ENCODE results near the gene KASH5. TPM values are rescaled to one million over a fixed set of nuclear protein-coding genes. Genes with fewer than 3 reads are reported as not detected.

Gene KASH5
- total RNA-seq, 5 donors from 2014 or later (not counting 1 experiment from before 2014, with no cell fraction given), result 0.25 to 0.26 TPM; not detected in 3

DNA sequence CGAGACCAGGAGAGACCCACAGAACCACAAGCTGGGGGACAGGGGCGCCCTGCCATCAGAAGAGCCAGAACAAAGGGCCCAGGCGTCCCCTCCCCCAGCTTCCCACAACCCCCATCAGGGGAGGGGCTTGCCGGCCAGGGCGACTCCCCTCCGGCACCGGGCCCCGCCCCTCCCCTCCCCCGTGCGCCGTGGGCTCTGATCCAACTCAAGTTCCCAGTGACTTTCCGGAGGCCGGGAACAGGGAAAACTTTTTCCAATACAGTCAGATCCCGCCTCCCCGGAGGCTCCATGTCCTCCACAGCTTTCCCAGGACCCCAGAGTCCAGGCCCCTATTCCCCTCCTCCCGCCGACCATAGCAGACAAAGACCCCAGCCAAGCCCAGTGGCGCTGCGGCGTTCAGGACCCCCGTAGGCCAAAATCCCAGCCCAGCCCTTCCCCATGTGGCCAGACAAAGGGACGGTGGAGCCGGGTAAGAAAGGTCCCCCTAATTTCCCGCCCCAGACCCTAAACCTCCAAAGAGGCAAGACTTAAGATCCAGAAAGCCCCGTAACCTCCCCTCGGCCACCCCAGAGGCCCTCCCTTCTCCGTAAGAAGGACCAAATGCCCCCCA is 26.5 kb upstream of the KASH5 start:
- Histone ChIP-seq H3K36me3 (ENCODE audit: control insufficient read depth in 2 of 2, extremely low read depth in 1 of 2, insufficient read depth in 1 of 2, low read length in 1 of 2) (no peaks in the 10 kb centered on the region), H3K4me3 (ENCODE audit: control insufficient read depth in 1 of 2, extremely low read depth in 1 of 2, low read length in 1 of 2) (peak overlapping the region in 1 of 2 donors; percentile 27), H3K27me3 (replicated peaks in 1 of 2; ENCODE audit: control insufficient read depth in 2 of 2, extremely low read depth in 1 of 2, insufficient read depth in 2 of 2, low read length in 1 of 2) (peaks cover 3 to 73% of the 10 kb centered on the region in 2 experiments), H3K4me1 (ENCODE audit: control insufficient read depth in 1 of 2, extremely low read depth in 1 of 2, insufficient read depth in 2 of 2, low read length in 2 of 2) (peaks cover 7 to 35% of the 10 kb centered on the region in 2 experiments), H3K9me3 (no peaks in the 10 kb centered on the region), H3K27ac (ENCODE audit: low read length) (no peak overlapping the region)
- ChIA-PET CTCF (no interaction called here), POLR2A (no interaction called here)
- Mint-ChIP-seq H3K9me3 (no peaks in the 10 kb centered on the region), H3K27ac (no peak overlapping the region), H3K27me3 (peaks cover 5 to 31% of the 10 kb centered on the region in 2 donors), H3K4me3 (no peak overlapping the region), H3K36me3 (no peaks in the 10 kb centered on the region), H3K4me1 (peaks cover 7 to 29% (median 13%) of the 10 kb centered on the region in 3 donors)
- 11% methylated on average over 23 of the region's 27 CpGs for WGBS (ENCODE audit: insufficient coverage)
- ATAC-seq (replicated peaks in 1 of 4), result no peak
- DNase-seq, result no peak

DNA sequence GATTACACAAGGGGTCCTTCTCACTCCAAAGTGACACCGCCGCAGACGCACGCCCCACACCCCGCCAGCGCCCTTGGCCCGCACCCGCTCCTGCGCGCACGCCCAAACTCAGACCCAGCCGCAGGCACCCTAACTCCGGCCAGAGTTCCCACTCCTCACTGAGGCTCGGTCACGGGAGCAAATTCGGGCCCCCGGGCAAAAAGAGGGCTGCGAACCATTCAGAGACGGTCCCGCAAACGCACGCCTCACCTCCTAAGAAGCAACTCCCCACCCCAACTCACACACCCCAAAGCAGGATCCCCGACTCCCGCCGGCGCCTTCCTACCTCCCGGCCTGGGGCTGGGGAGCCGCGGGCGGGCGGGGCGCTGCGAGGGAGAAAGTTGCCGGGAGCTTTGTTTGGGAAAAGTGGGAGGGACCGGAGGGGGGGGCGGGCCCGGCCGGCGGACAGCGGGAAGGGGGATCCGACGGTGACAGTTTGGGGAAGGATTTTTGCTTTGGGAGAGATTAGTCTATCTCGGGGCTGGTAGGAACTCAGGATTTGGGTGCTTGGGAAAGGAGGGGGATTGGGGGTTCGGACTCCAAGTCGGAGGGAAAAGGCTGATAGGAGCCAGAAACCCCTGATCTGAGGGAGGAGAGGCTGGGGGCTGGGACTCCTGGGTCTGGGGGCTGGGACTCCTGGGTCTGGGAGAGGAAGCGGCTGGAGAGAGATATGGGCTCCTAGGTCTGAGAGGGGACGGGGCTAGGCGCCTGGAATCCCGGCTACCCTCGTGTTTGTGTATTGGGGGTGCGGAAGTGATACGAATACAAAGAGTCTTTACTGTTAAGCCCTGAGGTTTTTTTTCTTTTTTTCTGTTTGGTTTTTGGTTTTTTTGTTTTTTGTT is 25.8 kb upstream of the KASH5 start, which contains the start of gene TEAD2:
TSS of gene TEAD2 (minus strand) at position 369 of the 881 bp plus-strand sequence. CDS start 2,341 bp downstream, outside the sequence.
- Histone ChIP-seq H3K4me1 (ENCODE audit: control insufficient read depth in 1 of 2, extremely low read depth in 1 of 2, insufficient read depth in 2 of 2, low read length in 2 of 2) (peaks cover 7 to 35% of the 10 kb centered on the region in 2 experiments), H3K36me3 (ENCODE audit: control insufficient read depth in 2 of 2, extremely low read depth in 1 of 2, insufficient read depth in 1 of 2, low read length in 1 of 2) (no peaks in the 10 kb centered on the region), H3K9me3 (no peaks in the 10 kb centered on the region), H3K27ac (ENCODE audit: low read length) (no peak within 1 kb of the TSS), H3K27me3 (replicated peaks in 1 of 2; ENCODE audit: control insufficient read depth in 2 of 2, extremely low read depth in 1 of 2, insufficient read depth in 2 of 2, low read length in 1 of 2) (peaks cover 3 to 72% of the 10 kb centered on the region in 2 experiments), H3K4me3 (ENCODE audit: control insufficient read depth in 1 of 2, extremely low read depth in 1 of 2, low read length in 1 of 2) (peak within 1 kb of the TSS; percentile 5 to 27)
- H3K36me3 Mint-ChIP-seq, result no peaks in the 10 kb centered on the region
- peak in 3 of 35 experiments; percentile 25 to 34 (median 29) for DNase-seq
- H3K27ac Mint-ChIP-seq, result no peak within 1 kb of the TSS
- peaks cover 7 to 22% (median 13%) of the 10 kb centered on the region in 3 donors for H3K4me1 Mint-ChIP-seq
- ChIA-PET CTCF (no interaction called here), POLR2A (no interaction called here)
- ATAC-seq (replicated peaks in 1 of 4), result peak; percentile 9 to 33 (median 28)
- peaks cover 5 to 29% of the 10 kb centered on the region in 2 donors for H3K27me3 Mint-ChIP-seq
- 3% methylated on average over 27 of the region's 52 CpGs for WGBS (ENCODE audit: insufficient coverage)
- no peak within 1 kb of the TSS for H3K4me3 Mint-ChIP-seq
- H3K9me3 Mint-ChIP-seq, result no peaks in the 10 kb centered on the region

DNA sequence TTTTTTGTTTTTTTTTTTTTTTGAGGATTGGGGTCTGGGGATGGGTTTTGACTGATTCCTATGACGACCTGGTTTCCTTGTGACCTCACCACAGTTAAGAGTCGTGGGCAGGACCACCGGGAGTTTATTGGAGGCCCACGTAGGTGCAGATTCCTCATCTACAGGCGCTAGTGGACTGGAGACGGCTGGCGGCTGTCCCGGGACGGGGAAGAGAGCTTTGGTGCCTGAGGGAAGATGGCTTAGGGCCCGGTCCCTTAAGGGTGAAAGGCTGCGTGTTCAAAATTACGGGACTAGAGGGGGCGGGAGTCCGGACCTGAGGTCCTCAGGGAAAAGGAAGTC is 25.2 kb upstream of the KASH5 start:
- Mint-ChIP-seq H3K4me1 (peaks cover 7 to 21% (median 13%) of the 10 kb centered on the region in 3 donors), H3K9me3 (no peaks in the 10 kb centered on the region), H3K4me3 (no peak overlapping the region), H3K27me3 (peaks cover 5 to 29% of the 10 kb centered on the region in 2 donors), H3K36me3 (no peaks in the 10 kb centered on the region), H3K27ac (no peak overlapping the region)
- ChIA-PET POLR2A (no interaction called here), CTCF (no interaction called here)
- ATAC-seq (replicated peaks in 1 of 4), result peak in 1 of 4 experiments; percentile 37
- no peaks in the 10 kb centered on the region for H3K36me3 ChIP-seq (ENCODE audit: control insufficient read depth in 2 of 2, extremely low read depth in 1 of 2, insufficient read depth in 1 of 2, low read length in 1 of 2)
- peaks cover 7 to 35% of the 10 kb centered on the region in 2 experiments for H3K4me1 ChIP-seq (ENCODE audit: control insufficient read depth in 1 of 2, extremely low read depth in 1 of 2, insufficient read depth in 2 of 2, low read length in 2 of 2)
- DNase-seq, result peak in 3 of 35 experiments; percentile 27 to 35 (median 34)
- no peak overlapping the region for H3K27ac ChIP-seq (ENCODE audit: low read length)
- H3K9me3 ChIP-seq, result no peaks in the 10 kb centered on the region
- peaks cover 3 to 75% of the 10 kb centered on the region in 2 experiments for H3K27me3 ChIP-seq (replicated peaks in 1 of 2; ENCODE audit: control insufficient read depth in 2 of 2, extremely low read depth in 1 of 2, insufficient read depth in 2 of 2, low read length in 1 of 2)
- peak overlapping the region; percentile 3 to 15 for H3K4me3 ChIP-seq (ENCODE audit: control insufficient read depth in 1 of 2, extremely low read depth in 1 of 2, low read length in 1 of 2)
- WGBS (ENCODE audit: insufficient coverage), result 5% methylated on average over 13 of the region's 14 CpGs

DNA sequence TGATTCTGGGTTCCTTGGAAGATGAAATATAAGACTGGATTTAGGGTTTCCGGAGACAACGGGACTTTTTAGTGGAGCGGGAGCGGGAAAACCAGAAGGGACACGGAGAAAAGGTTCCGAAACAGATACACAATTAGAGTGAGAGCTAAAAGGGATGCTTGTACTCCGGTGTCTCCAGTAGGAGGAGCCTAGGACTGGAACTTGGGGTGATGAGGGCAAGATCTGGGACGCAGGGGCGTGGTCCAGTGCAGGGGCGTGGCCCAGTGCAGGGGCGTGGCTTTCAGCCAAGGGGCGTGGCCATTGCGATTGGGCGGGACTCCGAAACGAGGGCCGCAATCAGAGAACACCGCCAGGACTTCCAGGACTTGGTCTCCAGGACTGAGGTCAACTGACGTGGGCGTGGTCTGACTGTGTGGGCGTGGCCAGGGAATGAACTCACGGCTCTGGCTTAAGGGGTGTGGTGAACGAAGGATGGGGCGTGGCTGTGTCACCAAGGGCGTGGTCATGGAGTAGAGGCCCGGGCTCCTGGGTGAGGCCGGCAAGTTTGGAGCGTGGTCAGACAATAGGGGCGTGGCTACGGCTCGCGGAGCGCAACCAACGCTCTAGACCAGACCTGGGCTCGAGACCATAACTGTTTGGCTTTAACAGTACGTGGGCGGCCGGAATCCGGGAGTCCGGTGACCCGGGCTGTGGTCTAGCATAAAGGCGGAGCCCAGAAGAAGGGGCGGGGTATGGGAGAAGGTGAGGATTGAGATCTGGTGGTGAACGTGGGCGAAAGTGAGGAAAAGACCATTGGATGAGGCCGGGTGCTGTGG is 24.6 kb upstream of the KASH5 start, which contains the start of gene DKKL1:
TSS of gene DKKL1 (plus strand) at position 610 of the 815 bp plus-strand sequence. CDS start at position 732, 122 bp downstream.
- Histone ChIP-seq H3K9me3 (no peaks in the 10 kb centered on the region), H3K4me3 (ENCODE audit: control insufficient read depth in 1 of 2, extremely low read depth in 1 of 2, low read length in 1 of 2) (peak within 1 kb of the TSS; percentile 3 to 15), H3K27me3 (replicated peaks in 1 of 2; ENCODE audit: control insufficient read depth in 2 of 2, extremely low read depth in 1 of 2, insufficient read depth in 2 of 2, low read length in 1 of 2) (peaks cover 3 to 79% of the 10 kb centered on the region in 2 experiments), H3K36me3 (ENCODE audit: control insufficient read depth in 2 of 2, extremely low read depth in 1 of 2, insufficient read depth in 1 of 2, low read length in 1 of 2) (no peaks in the 10 kb centered on the region), H3K4me1 (ENCODE audit: control insufficient read depth in 1 of 2, extremely low read depth in 1 of 2, insufficient read depth in 2 of 2, low read length in 2 of 2) (peaks cover 7 to 35% of the 10 kb centered on the region in 2 experiments), H3K27ac (ENCODE audit: low read length) (no peak within 1 kb of the TSS)
- CTCF ChIA-PET, result interaction anchor here in 1 of 2 donors (0.7 kb wide), 1 partner anchor 28 kb away, joined by 6 read pairs; no protein-coding TSS in a partner anchor
- Mint-ChIP-seq H3K4me1 (peaks cover 7 to 21% (median 13%) of the 10 kb centered on the region in 3 donors), H3K36me3 (no peaks in the 10 kb centered on the region), H3K4me3 (peak within 1 kb of the TSS in 2 of 3 donors; percentile 16 to 25), H3K27me3 (peaks cover 5 to 29% of the 10 kb centered on the region in 2 donors), H3K9me3 (no peaks in the 10 kb centered on the region), H3K27ac (no peak within 1 kb of the TSS)
- WGBS (ENCODE audit: insufficient coverage), result 1% methylated on average over 43 of the region's 46 CpGs
- DNase-seq (peak; percentile 22 to 72 (median 45)), ATAC-seq (replicated peaks in 1 of 4) (peak; percentile 71 to 82 (median 72))
- POLR2A ChIA-PET, result no interaction called here

DNA sequence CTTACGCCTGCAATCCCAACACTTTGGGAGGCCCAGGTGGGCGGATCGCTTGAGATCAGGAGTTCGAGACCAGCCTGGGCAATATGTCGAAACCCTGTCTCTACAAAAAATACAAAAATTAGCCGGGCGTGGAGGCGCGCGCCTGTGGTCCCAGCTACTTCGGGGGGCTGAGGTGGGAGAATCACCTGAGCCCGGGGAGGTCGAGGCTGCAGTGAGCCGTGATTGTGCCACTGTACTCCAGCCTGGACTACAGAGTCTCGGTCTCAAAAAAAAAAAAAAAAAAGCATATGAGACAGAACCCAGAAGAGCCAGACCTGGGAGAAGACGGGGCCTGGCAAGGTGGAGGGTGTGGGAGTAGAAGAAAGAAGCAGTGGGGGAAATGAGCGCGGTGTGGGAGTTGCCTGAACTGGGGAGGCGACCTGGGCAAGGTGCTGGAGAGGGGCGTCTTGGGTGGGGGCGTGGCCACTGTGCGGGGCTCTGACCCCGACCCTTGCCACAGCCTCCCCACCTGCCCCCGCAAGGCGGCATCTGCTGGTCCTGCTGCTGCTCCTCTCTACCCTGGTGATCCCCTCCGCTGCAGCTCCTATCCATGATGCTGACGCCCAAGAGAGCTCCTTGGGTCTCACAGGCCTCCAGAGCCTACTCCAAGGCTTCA is 23.8 kb upstream of the KASH5 start:
- POLR2A ChIA-PET, result no interaction called here
- 74% methylated on average over 20 of the region's 27 CpGs for WGBS (ENCODE audit: insufficient coverage)
- CTCF ChIA-PET, result interaction anchor here in 1 of 2 donors (0.7 kb wide), 1 partner anchor 29 kb away, joined by 6 read pairs; no protein-coding TSS in a partner anchor

More for the DNA sequence above, 23.8 kb upstream of the KASH5 start:
- ATAC-seq (replicated peaks in 1 of 4) (no peak), DNase-seq (no peak)
- no peaks in the 10 kb centered on the region for H3K36me3 ChIP-seq (ENCODE audit: control insufficient read depth in 2 of 2, extremely low read depth in 1 of 2, insufficient read depth in 1 of 2, low read length in 1 of 2)
- H3K27ac ChIP-seq (ENCODE audit: low read length), result no peak overlapping the region
- Mint-ChIP-seq H3K4me1 (peaks cover 7 to 21% (median 13%) of the 10 kb centered on the region in 3 donors), H3K27me3 (peaks cover 5 to 29% of the 10 kb centered on the region in 2 donors), H3K27ac (no peak overlapping the region), H3K4me3 (peak overlapping the region in 1 of 3 donors; percentile 25), H3K9me3 (peaks cover 0 to 4% (median 0%) of the 10 kb centered on the region in 3 donors), H3K36me3 (no peaks in the 10 kb centered on the region)
- peak overlapping the region; percentile 3 to 15 for H3K4me3 ChIP-seq (ENCODE audit: control insufficient read depth in 1 of 2, extremely low read depth in 1 of 2, low read length in 1 of 2)
- peaks cover 7 to 35% of the 10 kb centered on the region in 2 experiments for H3K4me1 ChIP-seq (ENCODE audit: control insufficient read depth in 1 of 2, extremely low read depth in 1 of 2, insufficient read depth in 2 of 2, low read length in 2 of 2)
- H3K9me3 ChIP-seq, result no peaks in the 10 kb centered on the region
- H3K27me3 ChIP-seq (replicated peaks in 1 of 2; ENCODE audit: control insufficient read depth in 2 of 2, extremely low read depth in 1 of 2, insufficient read depth in 2 of 2, low read length in 1 of 2), result peaks cover 3 to 79% of the 10 kb centered on the region in 2 experiments
